PFSK-1 (cell line): ENCODE data around the gene TMX4.

ENCODE experiments used
- SIN3A ChIP-seq: IDR thresholded peaks from 2 replicates; pipeline ENCODE4 v1.6.1; 2012; ENCODE audit warnings: mild to moderate bottlenecking, low read length, moderate library complexity, borderline replicate concordance; ENCODE audit not compliant: insufficient read depth
- TAF1 ChIP-seq: IDR thresholded peaks from 2 replicates; pipeline ENCODE4 v1.6.1; 2012; ENCODE audit warnings: low read length, control low read depth, borderline replicate concordance; ENCODE audit not compliant: insufficient read depth

GRCh38 chr20:8055096-8055495 is 35.5 kb upstream of the TMX4 start:
- TF ChIP-seq TAF1: no peak
- no peak for TF ChIP-seq SIN3A
